Smooth muscle cell (in vitro differentiated cells): ENCODE data around the gene MAPK7. TPM values are rescaled to one million over a fixed set of nuclear protein-coding genes. Genes with fewer than 3 reads are reported as not detected.

Source experiments
- DNase-seq: peaks from one replicate; lab custom pipeline; 2025; ENCODE audit not compliant: unreplicated experiment; lab: John Stamatoyannopoulos, UW
- H2AFZ ChIP-seq: fragments of 200-600 bp; sonication (generic); 2 replicates; pipeline ENCODE4 v1.6.0; 2016; ENCODE audit warnings: antibody characterized with exemption, low read depth, mild to moderate bottlenecking
- H3F3A ChIP-seq: fragments of 200-600 bp; sonication (generic); 2 replicates; pipeline ENCODE4 v1.6.0; 2017; ENCODE audit warnings: antibody characterized with exemption, low read depth
- H3K27ac ChIP-seq: fragments of 200-600 bp; sonication (generic); 2 replicates; pipeline ENCODE4 v1.5.1; 2016; ENCODE audit warnings: low read depth, mild to moderate bottlenecking
- H3K27me3 ChIP-seq: fragments of 200-600 bp; sonication (generic); 2 replicates; pipeline ENCODE4 v1.6.1; 2016; ENCODE audit warnings: low read depth, mild to moderate bottlenecking
- H3K36me3 ChIP-seq: fragments of 200-600 bp; sonication (generic); 2 replicates; pipeline ENCODE4 v1.5.1; 2016; ENCODE audit warnings: low read depth
- H3K4me1 ChIP-seq: fragments of 200-600 bp; sonication (generic); 2 replicates; pipeline ENCODE4 v1.5.1; 2016; ENCODE audit warnings: low read depth
- H3K4me2 ChIP-seq: fragments of 200-600 bp; sonication (generic); 2 replicates; pipeline ENCODE4 v1.6.0; 2016; ENCODE audit warnings: mild to moderate bottlenecking
- H3K4me3 ChIP-seq: fragments of 200-600 bp; sonication (generic); 2 replicates; pipeline ENCODE4 v1.5.1; 2016; ENCODE audit warnings: mild to moderate bottlenecking
- H3K79me2 ChIP-seq: fragments of 200-600 bp; sonication (generic); 2 replicates; pipeline ENCODE4 v1.6.0; 2016; ENCODE audit warnings: low read depth, mild to moderate bottlenecking
- H3K9ac ChIP-seq: fragments of 200-600 bp; sonication (generic); 2 replicates; pipeline ENCODE4 v1.6.0; 2016; ENCODE audit warnings: low read depth
- H3K9me3 ChIP-seq: fragments of 200-600 bp; sonication (generic); replicated peaks from 2 replicates; pipeline ENCODE4 v1.5.1; 2016; ENCODE audit warnings: low read depth
- H4K20me1 ChIP-seq: fragments of 200-600 bp; sonication (generic); 2 replicates; pipeline ENCODE4 v1.6.0; 2016; ENCODE audit warnings: low read depth
- WGBS: methylation state at CpG from one replicate; pipeline ENCODE4 v1.1.7; 2016; ENCODE audit warnings: low lambda C conversion rate; 5-methylcytosine and 5-hydroxymethylcytosine counted together
- polyA plus RNA-seq: library from polyadenylated mRNA; unstranded; fragments of >200 nt; fragmentation: Nextera tagmentation; extraction: Ambion mirVana; gene quantifications from 2 replicates; pipeline ENCODE4 v1.2.1, GENCODE V29; 2016
- total RNA-seq: library from RNA; depleted of rRNA; stranded (reverse); fragments of >200 nt; gene quantifications from 2 replicates; pipeline ENCODE4 v1.2.3, GENCODE V29; 2014
- TF ChIP-seq, protein P1 (sequence below): fragments of 200-600 bp; sonication (generic); IDR thresholded peaks from 2 replicates; pipeline ENCODE4 v1.5.1; 2017; ENCODE audit warnings: borderline replicate concordance, mild to moderate bottlenecking, antibody characterized with exemption; ENCODE audit not compliant: insufficient read depth, poor library complexity, severe bottlenecking

Gene MAPK7
- total and polyA plus RNA-seq, 2 experiments from 2014 or later, result 9.1 to 36.3 TPM

DNA sequence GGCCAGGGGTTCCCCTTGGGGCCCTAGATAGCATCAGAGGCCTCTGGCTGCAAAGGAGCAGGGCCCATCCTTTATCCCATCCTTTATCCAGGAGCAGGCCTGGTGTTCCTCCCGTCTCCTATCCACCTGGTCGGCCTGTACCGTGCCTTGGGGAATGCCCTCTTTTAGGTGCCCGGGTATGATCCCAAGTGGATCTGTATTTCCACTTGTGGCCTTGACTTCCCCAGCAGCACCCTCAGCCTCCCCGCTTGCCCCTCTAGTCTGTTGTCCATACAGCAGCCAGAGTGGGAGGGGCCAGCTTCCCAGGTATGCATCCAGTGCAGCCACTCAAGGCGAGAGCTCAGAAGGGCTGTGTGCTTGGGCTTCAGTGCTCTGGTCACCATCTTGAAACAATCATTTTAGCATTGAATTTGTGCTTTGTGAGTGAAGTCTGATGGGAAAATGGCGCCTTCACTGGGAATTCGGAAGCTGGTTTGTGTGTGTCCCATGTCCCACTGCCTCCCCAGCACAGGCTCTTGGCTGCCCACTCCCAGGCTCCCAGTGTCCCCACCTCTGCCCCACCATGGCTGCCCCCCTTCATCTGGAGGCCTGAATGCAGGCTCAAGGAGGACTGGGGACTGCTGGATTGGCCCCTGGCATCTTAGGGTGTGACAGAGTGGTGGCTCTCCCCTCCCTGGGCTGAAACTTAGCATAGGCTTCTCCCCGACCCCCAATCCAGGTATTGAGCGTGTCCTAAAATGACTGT lies 29.5 kb downstream of the MAPK7 start:
- Histone ChIP-seq H4K20me1 (no peaks in the 10 kb centered on the region), H3F3A (peaks cover 9% of the 10 kb centered on the region), H2AFZ (no peak overlapping the region), H3K9ac (no peak overlapping the region), H3K27ac (peak overlapping the region; percentile 3), H3K27me3 (no peaks in the 10 kb centered on the region), H3K4me2 (no peak overlapping the region), H3K9me3 (no peaks in the 10 kb centered on the region), H3K79me2 (no peaks in the 10 kb centered on the region), H3K4me3 (no peak overlapping the region), H3K36me3 (no peaks in the 10 kb centered on the region), H3K4me1 (peaks cover 10% of the 10 kb centered on the region)
- 93% methylated on average over 10 of the region's 10 CpGs for WGBS
- no peak for DNase-seq
- TF ChIP-seq, protein P1, sequence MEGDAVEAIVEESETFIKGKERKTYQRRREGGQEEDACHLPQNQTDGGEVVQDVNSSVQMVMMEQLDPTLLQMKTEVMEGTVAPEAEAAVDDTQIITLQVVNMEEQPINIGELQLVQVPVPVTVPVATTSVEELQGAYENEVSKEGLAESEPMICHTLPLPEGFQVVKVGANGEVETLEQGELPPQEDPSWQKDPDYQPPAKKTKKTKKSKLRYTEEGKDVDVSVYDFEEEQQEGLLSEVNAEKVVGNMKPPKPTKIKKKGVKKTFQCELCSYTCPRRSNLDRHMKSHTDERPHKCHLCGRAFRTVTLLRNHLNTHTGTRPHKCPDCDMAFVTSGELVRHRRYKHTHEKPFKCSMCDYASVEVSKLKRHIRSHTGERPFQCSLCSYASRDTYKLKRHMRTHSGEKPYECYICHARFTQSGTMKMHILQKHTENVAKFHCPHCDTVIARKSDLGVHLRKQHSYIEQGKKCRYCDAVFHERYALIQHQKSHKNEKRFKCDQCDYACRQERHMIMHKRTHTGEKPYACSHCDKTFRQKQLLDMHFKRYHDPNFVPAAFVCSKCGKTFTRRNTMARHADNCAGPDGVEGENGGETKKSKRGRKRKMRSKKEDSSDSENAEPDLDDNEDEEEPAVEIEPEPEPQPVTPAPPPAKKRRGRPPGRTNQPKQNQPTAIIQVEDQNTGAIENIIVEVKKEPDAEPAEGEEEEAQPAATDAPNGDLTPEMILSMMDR, result no peak

DNA sequence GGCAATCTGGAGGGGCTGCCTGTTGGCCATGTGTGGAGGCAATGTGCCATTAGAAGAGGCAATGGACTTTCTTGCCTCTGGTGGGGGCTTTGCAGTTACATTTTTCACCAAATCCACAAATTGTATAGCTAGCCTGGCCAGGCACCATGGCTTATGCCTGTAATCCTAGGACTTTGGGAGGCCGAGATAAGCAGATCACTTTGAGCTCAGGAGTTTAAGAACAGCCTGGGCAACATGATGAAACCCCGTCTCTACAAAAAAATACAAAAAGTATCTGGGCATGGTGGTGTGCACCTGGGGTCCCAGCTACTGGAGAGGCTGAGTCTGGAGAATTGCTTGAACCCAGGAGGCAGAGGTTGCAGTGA lies 30.0 kb downstream of the MAPK7 start:
- H3F3A ChIP-seq, result peaks cover 9% of the 10 kb centered on the region
- DNase-seq, result no peak
- 3% methylated on average over 2 of the region's 2 CpGs for WGBS

DNA sequence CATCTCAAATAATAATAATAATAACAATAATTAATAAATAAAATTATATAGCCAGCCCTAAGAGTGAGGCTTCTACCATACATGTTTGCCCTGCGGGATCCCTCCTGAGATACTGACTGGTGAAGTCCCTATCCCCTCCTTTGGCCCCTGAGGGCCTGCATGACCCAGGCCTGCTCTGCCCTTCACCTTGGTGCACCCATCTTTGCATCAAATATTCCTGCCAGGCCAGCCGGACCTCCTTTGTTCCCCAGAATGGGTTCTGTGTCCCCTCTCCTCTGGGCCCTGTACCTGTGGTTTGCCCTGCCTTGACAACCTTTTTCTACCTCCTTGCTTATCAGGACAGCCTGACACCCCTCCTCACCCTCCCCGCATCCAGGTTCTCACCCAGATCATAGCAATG lies 30.8 kb downstream of the MAPK7 start:
- peak overlapping the region; percentile 50 for H3K27ac ChIP-seq
- H3F3A ChIP-seq, result peaks cover 9% of the 10 kb centered on the region
- H3K36me3 ChIP-seq, result no peaks in the 10 kb centered on the region
- H3K4me3 ChIP-seq, result no peak overlapping the region
- no peaks in the 10 kb centered on the region for H4K20me1 ChIP-seq
- peaks cover 10% of the 10 kb centered on the region for H3K4me1 ChIP-seq
- TF ChIP-seq, protein P1, result no peak
- H3K27me3 ChIP-seq, result no peaks in the 10 kb centered on the region
- no peak overlapping the region for H2AFZ ChIP-seq
- H3K9me3 ChIP-seq, result no peaks in the 10 kb centered on the region
- no peak overlapping the region for H3K9ac ChIP-seq
- no peaks in the 10 kb centered on the region for H3K79me2 ChIP-seq
- DNase-seq, result no peak
- 100% methylated on average over 3 of the region's 3 CpGs for whole genome bisulfite sequencing
- peak overlapping the region; percentile 4 for H3K4me2 ChIP-seq

More for the DNA sequence above, 30.0 kb downstream of the MAPK7 start:
- Histone ChIP-seq H3K9me3 (no peaks in the 10 kb centered on the region), H3K9ac (no peak overlapping the region), H4K20me1 (no peaks in the 10 kb centered on the region), H3K4me1 (peaks cover 10% of the 10 kb centered on the region), H3K79me2 (no peaks in the 10 kb centered on the region), H3K36me3 (no peaks in the 10 kb centered on the region), H3K4me3 (no peak overlapping the region), H3K4me2 (no peak overlapping the region), H3K27ac (peak overlapping the region; percentile 3), H3K27me3 (no peaks in the 10 kb centered on the region), H2AFZ (no peak overlapping the region)
- TF ChIP-seq, protein P1, result no peak

DNA sequence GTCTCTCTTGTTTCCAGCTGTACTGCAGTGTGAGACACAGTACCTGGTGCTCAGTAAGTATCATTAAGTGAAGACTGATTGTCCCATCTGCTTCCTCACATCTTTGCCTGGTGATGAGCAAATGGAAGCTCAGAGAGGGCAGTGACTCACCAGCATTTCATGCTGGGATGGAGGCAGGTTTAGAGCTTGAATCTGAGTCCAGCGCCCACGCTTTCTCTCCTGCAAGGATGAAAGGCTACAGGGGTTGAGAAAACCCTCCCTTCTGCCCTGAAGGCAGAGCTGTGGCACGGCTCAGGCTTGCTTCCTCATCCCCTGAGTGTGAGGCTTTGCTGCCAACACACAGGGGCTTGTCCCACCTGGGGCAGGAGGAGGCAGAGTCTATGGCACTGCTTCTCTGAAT lies 31.2 kb downstream of the MAPK7 start:
- no peaks in the 10 kb centered on the region for H3K9me3 ChIP-seq
- no peak overlapping the region for H3K9ac ChIP-seq
- DNase-seq, result no peak
- TF ChIP-seq, protein P1, result no peak
- H3F3A ChIP-seq, result peaks cover 9% of the 10 kb centered on the region
- H3K27ac ChIP-seq, result peak overlapping the region; percentile 50
- 21% methylated on average over 3 of the region's 3 CpGs for WGBS
- no peaks in the 10 kb centered on the region for H4K20me1 ChIP-seq
- no peaks in the 10 kb centered on the region for H3K27me3 ChIP-seq
- no peaks in the 10 kb centered on the region for H3K79me2 ChIP-seq
- no peak overlapping the region for H3K4me3 ChIP-seq
- peaks cover 10% of the 10 kb centered on the region for H3K4me1 ChIP-seq
- H3K4me2 ChIP-seq, result peak overlapping the region; percentile 4
- no peak overlapping the region for H2AFZ ChIP-seq
- H3K36me3 ChIP-seq, result no peaks in the 10 kb centered on the region
